K562 (cell line): Measurements from ENCODE around the gene CEBPE. TPM values are rescaled to one million over a fixed set of nuclear protein-coding genes. Genes with fewer than 3 reads are reported as not detected.

Source experiments
- ERF ChIP-seq: fragments of 450-650 bp; formaldehyde crosslinking; IDR thresholded peaks from 2 replicates; pipeline ENCODE4 v1.4.0; 2020; ENCODE audit warnings: mild to moderate bottlenecking, mixed read lengths
- ILF3 ChIP-seq: fragments of 450-650 bp; IDR thresholded peaks from 2 replicates; pipeline ENCODE4 v1.6.1; 2018; ENCODE audit warnings: antibody characterized with exemption, mild to moderate bottlenecking, moderate library complexity, borderline replicate concordance
- MCM7 ChIP-seq, 2 experiments: fragments of 450-650 bp; IDR thresholded peaks; 2 replicates each; pipeline ENCODE4 v1.6.1; 2016 to 2018
- RNF2 ChIP-seq: sonication (generic); IDR thresholded peaks from 2 replicates; pipeline ENCODE4 v1.6.1; 2016
- SRSF7 ChIP-seq: fragments of 200-400 bp; formaldehyde crosslinking; optimal IDR thresholded peaks from 2 replicates; pipeline ENCODE3; 2017; ENCODE audit warnings: mild to moderate bottlenecking, low read depth, low read length
- ZNF436 ChIP-seq: fragments of 250-450, 450-650 bp; sonication (Bioruptor Pico); formaldehyde crosslinking; IDR thresholded peaks from 2 replicates; pipeline ENCODE4 v1.7.0; 2020; ENCODE audit warnings: mild to moderate bottlenecking
- ZNF695 ChIP-seq: fragments of 450-650 bp; formaldehyde crosslinking; IDR thresholded peaks from 2 replicates; pipeline ENCODE4 v1.4.0; 2020; ENCODE audit warnings: mild to moderate bottlenecking, moderate library complexity
- polyA plus RNA-seq, 8 experiments: library from polyadenylated mRNA; depleted of rRNA in 4 of 8; stranded (reverse) in 5 of 8; unstranded in 3 of 8; fragments of >200 nt; fragmentation: Nextera tagmentation in 2 of 8; fragmentation: Illumina TruSeq in 1 of 8; extraction: Ambion mirVana in 2 of 8; extraction: Trizol in 1 of 8; gene quantifications; 2 replicates each; pipeline versions ENCODE4 v1.2.1 to v1.2.3, GENCODE V29; 2011 to 2014; ENCODE audit warnings: inconsistent platforms in 1 of 8, missing spikeins in 1 of 8
- total RNA-seq, 7 experiments: library from RNA; depleted of rRNA in 6 of 7; stranded (reverse); fragments of >200 nt in 6 of 7; fragmentation: Illumina TruSeq in 2 of 7; extraction: Trizol in 2 of 7; gene quantifications; 2 replicates each; pipeline versions ENCODE4 v1.2.1 to v1.2.3, GENCODE V29; 2011 to 2021; ENCODE audit warnings: low replicate concordance in 1 of 7
- TF ChIP-seq, protein P1 (sequence below), 2 experiments: fragments of 450-650 bp in 1 of 2; IDR thresholded peaks; 2 replicates each; pipeline ENCODE4 v1.6.1; 2011 to 2017; ENCODE audit warnings: low read depth in 2 of 2, antibody characterized with exemption in 1 of 2, borderline replicate concordance in 1 of 2, low read length in 1 of 2, mild to moderate bottlenecking in 1 of 2, mixed read lengths in 1 of 2; ENCODE audit not compliant: control insufficient read depth in 1 of 2
- TF ChIP-seq, protein P2 (sequence below): IDR thresholded peaks from 3 replicates; pipeline ENCODE4 v1.6.1; 2011; ENCODE audit warnings: borderline replicate concordance, mild to moderate bottlenecking, moderate library complexity; ENCODE audit not compliant: insufficient read length; ENCODE audit errors: extremely low read depth
- TF ChIP-seq, protein P3 (sequence below), 3 experiments: fragments of 200-800 bp in 1 of 3; sonication (Bioruptor generic) in 1 of 3; sonication (generic) in 1 of 3; formaldehyde crosslinking in 1 of 3; IDR thresholded peaks; 2 replicates each; pipeline versions ENCODE4 v1.6.1 to v1.8.0; 2016 to 2022; ENCODE audit warnings: mild to moderate bottlenecking in 2 of 3, missing compliant biosample characterization in 2 of 3, missing genetic modification characterization in 2 of 3, missing genetic modification reagents in 1 of 3
- TF ChIP-seq, protein P4 (sequence below), 2 experiments: fragments of 450-650 bp in 1 of 2; sonication (generic) in 1 of 2; formaldehyde crosslinking in 1 of 2; IDR thresholded peaks in 1 of 2; conservative IDR thresholded peaks in 1 of 2; 2 replicates each; pipeline versions ENCODE4 v1.6.1 to v1.8.1; 2016 to 2023; ENCODE audit warnings: mild to moderate bottlenecking in 2 of 2, moderate library complexity in 2 of 2, inconsistent platforms in 1 of 2, missing genetic modification reagents in 1 of 2
- TF ChIP-seq, protein P5 (sequence below): fragments of 450-650 bp; IDR thresholded peaks from 2 replicates; pipeline ENCODE4 v1.7.0; 2016; ENCODE audit warnings: borderline replicate concordance

Gene CEBPE
- total and polyA plus RNA-seq, 9 of the 15 experiments (the other 6 are each of a cell fraction or from before 2014, with no cell fraction given) = 0.09 to 0.15 (median 0.13) TPM; not detected in 6

DNA sequence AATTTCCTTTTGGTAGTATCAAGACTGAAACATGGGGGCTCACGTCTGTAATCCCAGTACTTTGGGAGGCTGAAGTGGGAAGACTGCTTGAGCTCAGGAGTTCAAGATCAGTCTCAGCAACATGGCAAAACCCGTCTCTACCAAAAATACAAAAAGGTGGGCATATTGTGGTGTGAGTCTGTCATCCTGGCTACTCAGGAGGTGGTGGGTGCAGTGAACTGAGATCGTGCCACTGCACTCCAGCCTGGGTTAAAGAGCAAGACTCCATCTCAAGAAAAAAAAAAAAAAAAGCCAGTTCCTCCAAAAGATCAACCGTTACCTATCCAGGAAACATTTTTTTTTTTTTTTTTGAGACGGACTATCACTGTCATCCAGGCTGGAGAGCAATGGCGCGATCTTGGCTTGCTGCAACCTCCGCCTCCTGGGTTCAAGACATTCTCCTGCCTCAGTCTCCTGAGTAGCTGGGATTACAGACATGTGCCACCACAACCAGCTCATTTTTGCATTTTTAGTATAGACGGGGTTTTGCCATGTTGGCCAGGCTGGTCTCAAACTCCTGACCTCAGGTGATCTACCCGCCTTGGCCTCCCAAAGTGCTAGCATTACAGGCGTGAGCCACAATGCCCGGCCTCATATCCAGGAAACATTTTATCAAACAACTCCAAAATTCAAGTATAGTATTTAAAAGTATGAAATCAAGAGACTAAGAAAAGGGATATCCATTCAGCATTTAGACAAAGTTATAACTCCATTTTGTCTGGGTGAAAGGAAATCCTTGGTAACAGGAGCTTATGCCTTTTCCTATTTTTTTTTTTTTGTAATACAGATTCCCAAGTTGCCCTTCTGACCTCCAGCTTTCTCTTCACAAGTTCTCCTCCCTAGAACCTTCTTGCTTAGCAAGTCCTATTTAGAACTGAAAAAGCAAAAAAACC is 27.5 kb downstream of the CEBPE start (continued):
- TF ChIP-seq, protein P1, sequence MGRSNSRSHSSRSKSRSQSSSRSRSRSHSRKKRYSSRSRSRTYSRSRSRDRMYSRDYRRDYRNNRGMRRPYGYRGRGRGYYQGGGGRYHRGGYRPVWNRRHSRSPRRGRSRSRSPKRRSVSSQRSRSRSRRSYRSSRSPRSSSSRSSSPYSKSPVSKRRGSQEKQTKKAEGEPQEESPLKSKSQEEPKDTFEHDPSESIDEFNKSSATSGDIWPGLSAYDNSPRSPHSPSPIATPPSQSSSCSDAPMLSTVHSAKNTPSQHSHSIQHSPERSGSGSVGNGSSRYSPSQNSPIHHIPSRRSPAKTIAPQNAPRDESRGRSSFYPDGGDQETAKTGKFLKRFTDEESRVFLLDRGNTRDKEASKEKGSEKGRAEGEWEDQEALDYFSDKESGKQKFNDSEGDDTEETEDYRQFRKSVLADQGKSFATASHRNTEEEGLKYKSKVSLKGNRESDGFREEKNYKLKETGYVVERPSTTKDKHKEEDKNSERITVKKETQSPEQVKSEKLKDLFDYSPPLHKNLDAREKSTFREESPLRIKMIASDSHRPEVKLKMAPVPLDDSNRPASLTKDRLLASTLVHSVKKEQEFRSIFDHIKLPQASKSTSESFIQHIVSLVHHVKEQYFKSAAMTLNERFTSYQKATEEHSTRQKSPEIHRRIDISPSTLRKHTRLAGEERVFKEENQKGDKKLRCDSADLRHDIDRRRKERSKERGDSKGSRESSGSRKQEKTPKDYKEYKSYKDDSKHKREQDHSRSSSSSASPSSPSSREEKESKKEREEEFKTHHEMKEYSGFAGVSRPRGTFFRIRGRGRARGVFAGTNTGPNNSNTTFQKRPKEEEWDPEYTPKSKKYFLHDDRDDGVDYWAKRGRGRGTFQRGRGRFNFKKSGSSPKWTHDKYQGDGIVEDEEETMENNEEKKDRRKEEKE (IDR thresholded peaks at IDR 0.05; ENCODE audit: borderline replicate concordance in 1 of 2, control insufficient read depth in 1 of 2, low read depth in 2 of 2, low read length in 1 of 2) = no peak
- TF ChIP-seq, protein P2, sequence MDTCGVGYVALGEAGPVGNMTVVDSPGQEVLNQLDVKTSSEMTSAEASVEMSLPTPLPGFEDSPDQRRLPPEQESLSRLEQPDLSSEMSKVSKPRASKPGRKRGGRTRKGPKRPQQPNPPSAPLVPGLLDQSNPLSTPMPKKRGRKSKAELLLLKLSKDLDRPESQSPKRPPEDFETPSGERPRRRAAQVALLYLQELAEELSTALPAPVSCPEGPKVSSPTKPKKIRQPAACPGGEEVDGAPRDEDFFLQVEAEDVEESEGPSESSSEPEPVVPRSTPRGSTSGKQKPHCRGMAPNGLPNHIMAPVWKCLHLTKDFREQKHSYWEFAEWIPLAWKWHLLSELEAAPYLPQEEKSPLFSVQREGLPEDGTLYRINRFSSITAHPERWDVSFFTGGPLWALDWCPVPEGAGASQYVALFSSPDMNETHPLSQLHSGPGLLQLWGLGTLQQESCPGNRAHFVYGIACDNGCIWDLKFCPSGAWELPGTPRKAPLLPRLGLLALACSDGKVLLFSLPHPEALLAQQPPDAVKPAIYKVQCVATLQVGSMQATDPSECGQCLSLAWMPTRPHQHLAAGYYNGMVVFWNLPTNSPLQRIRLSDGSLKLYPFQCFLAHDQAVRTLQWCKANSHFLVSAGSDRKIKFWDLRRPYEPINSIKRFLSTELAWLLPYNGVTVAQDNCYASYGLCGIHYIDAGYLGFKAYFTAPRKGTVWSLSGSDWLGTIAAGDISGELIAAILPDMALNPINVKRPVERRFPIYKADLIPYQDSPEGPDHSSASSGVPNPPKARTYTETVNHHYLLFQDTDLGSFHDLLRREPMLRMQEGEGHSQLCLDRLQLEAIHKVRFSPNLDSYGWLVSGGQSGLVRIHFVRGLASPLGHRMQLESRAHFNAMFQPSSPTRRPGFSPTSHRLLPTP = no peak
- TF ChIP-seq, protein P3, sequence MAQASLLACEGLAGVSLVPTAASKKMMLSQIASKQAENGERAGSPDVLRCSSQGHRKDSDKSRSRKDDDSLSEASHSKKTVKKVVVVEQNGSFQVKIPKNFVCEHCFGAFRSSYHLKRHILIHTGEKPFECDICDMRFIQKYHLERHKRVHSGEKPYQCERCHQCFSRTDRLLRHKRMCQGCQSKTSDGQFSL (CRISPR knock-in tag; IDR thresholded peaks at IDR 0.05) = no peak
- TF ChIP-seq, protein P3 (tag; IDR thresholded peaks at IDR 0.05) = no peak
- TF ChIP-seq ZNF436 (CRISPR knock-in tag) = no peak
- TF ChIP-seq, protein P4, sequence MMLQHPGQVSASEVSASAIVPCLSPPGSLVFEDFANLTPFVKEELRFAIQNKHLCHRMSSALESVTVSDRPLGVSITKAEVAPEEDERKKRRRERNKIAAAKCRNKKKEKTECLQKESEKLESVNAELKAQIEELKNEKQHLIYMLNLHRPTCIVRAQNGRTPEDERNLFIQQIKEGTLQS (IDR thresholded peaks at IDR 0.05) = no peak
- TF ChIP-seq, protein P4 (CRISPR knock-in tag; conservative IDR thresholded peaks at IDR 0.05) = no peak
- no peak for TF ChIP-seq ZNF695 (CRISPR knock-in tag)
- no peak for TF ChIP-seq MCM7 (IDR thresholded peaks at IDR 0.05)
- no peak for TF ChIP-seq ILF3
- no peak for TF ChIP-seq RNF2
- no peak for TF ChIP-seq ERF (CRISPR knock-in tag)
- no peak for TF ChIP-seq SRSF7
- TF ChIP-seq, protein P5, sequence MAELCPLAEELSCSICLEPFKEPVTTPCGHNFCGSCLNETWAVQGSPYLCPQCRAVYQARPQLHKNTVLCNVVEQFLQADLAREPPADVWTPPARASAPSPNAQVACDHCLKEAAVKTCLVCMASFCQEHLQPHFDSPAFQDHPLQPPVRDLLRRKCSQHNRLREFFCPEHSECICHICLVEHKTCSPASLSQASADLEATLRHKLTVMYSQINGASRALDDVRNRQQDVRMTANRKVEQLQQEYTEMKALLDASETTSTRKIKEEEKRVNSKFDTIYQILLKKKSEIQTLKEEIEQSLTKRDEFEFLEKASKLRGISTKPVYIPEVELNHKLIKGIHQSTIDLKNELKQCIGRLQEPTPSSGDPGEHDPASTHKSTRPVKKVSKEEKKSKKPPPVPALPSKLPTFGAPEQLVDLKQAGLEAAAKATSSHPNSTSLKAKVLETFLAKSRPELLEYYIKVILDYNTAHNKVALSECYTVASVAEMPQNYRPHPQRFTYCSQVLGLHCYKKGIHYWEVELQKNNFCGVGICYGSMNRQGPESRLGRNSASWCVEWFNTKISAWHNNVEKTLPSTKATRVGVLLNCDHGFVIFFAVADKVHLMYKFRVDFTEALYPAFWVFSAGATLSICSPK = no peak
